Neural progenitor cell (in vitro differentiated cells): ENCODE results near the gene DEXI.

Experiments
- CTCF ChIP-seq: fragments of 200-600 bp; sonication (generic); IDR thresholded peaks from 2 replicates; pipeline ENCODE4 v1.5.1; 2017; ENCODE audit warnings: antibody characterized with exemption, mild to moderate bottlenecking
- EZH2 ChIP-seq: fragments of 200-600 bp; sonication (generic); IDR thresholded peaks from 2 replicates; pipeline ENCODE4 v1.6.1; 2017; ENCODE audit warnings: antibody characterized with exemption, mild to moderate bottlenecking, moderate library complexity
- EZH2phosphoT487 ChIP-seq: fragments of 200-600 bp; sonication (generic); IDR thresholded peaks from 2 replicates; pipeline ENCODE4 v1.6.1; 2017; ENCODE audit warnings: antibody characterized with exemption

GRCh38 chr16:10921536-10922327 lies 20.5 kb downstream of the DEXI start:
- TF ChIP-seq CTCF (no peak), EZH2 (no peak), EZH2phosphoT487 (no peak)
